Skeletal muscle tissue (tissue), 4 donors: Measurements from ENCODE around the gene FHIT. TPM values are rescaled to one million over a fixed set of nuclear protein-coding genes. Genes with fewer than 3 reads are reported as not detected.

Experiments
- H3K27ac ChIP-seq: one replicate; pipeline ENCODE4 v1.7.0; 2013; ENCODE audit warnings: mild to moderate bottlenecking, low read depth, low read length, inconsistent platforms
- H3K27me3 ChIP-seq, 3 donors: one replicate each; pipeline ENCODE4 v1.7.0; 2013; ENCODE audit warnings: low read length in 3 of 3; ENCODE audit not compliant: control insufficient read depth in 3 of 3, insufficient read depth in 3 of 3
- H3K36me3 ChIP-seq, 3 donors: one replicate each; pipeline ENCODE4 v1.7.0; 2013; ENCODE audit warnings: low read length in 3 of 3; ENCODE audit not compliant: control insufficient read depth in 3 of 3, insufficient read depth in 3 of 3
- H3K4me1 ChIP-seq, 3 donors: one replicate each; pipeline ENCODE4 v1.7.0; 2013; ENCODE audit warnings: low read length in 3 of 3, mild to moderate bottlenecking in 3 of 3; ENCODE audit not compliant: control insufficient read depth in 3 of 3, insufficient read depth in 3 of 3
- H3K4me3 ChIP-seq, 3 donors: one replicate each; pipeline ENCODE4 v1.7.0; 2013; ENCODE audit warnings: low read length in 3 of 3
- H3K9ac ChIP-seq, 3 donors: one replicate each; pipeline ENCODE4 v1.7.0; 2013; ENCODE audit warnings: low read length in 3 of 3, mild to moderate bottlenecking in 3 of 3, moderate library complexity in 2 of 3, low read depth in 1 of 3
- H3K9me3 ChIP-seq, 3 donors: one replicate each; pipeline ENCODE4 v1.7.0; 2013; ENCODE audit warnings: low read length in 3 of 3; ENCODE audit not compliant: control insufficient read depth in 3 of 3
- total RNA-seq: library from RNA; depleted of rRNA; stranded (reverse); fragments of >200 nt; gene quantifications from one replicate; pipeline ENCODE4 v1.2.3, GENCODE V29; 2014
- donor health status: Osteomylitis.

FHIT gene
- total RNA-seq, 1 donor from 2014 or later, result 4.2 TPM

DNA sequence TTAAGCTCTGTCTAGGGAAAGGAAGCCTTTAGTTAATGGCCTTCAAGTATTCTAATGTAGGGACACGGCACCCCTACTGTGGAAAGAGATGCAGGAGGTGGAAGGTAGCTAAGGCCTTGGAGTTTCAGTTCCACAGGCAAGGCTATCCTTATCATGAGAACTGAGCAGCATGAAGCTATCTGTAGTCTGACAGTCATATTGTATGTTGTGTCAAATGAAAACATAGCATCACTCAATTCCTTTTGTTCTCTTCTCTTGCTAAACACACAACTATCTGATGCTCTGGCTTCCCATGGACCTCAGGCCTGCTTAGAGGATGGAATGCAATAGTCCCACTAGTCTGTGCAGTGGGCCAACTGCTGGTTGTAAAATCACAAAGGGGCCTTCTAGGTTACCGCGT is 380.9 kb downstream of the FHIT start:
- Histone ChIP-seq H3K36me3 (no peaks in the 10 kb centered on the region), H3K27ac (no peak overlapping the region), H3K27me3 (no peaks in the 10 kb centered on the region)

DNA sequence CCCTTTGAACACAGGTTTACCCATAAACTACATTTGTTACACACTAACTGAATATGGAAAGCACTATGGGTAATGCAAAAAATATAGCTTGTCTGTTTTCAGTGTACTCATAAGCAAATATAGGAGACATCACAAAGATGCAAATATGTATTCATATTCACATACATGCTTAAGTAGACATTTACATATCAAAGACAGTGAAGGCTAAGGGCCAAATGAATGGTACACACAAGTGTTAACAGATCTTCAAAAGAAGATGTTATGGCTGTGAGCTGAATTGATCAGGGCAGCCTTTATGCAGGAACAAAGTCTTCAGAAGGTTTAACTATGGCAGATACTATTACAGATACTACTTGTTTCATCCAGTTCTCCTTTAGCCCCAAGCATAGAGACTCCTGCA is 384.1 kb downstream of the FHIT start:
- no peak overlapping the region for H3K27ac ChIP-seq
- H3K27me3 ChIP-seq, result no peaks in the 10 kb centered on the region
- no peak overlapping the region for H3K4me3 ChIP-seq
- H3K4me1 ChIP-seq, result no peaks in the 10 kb centered on the region
- H3K36me3 ChIP-seq, result no peaks in the 10 kb centered on the region
- H3K9me3 ChIP-seq, result no peaks in the 10 kb centered on the region
- H3K9ac ChIP-seq, result no peak overlapping the region

More for the DNA sequence above, 380.9 kb downstream of the FHIT start:
- H3K4me3 ChIP-seq, result no peak overlapping the region
- H3K4me1 ChIP-seq, result no peaks in the 10 kb centered on the region
- no peak overlapping the region for H3K9ac ChIP-seq
- no peaks in the 10 kb centered on the region for H3K9me3 ChIP-seq

DNA sequence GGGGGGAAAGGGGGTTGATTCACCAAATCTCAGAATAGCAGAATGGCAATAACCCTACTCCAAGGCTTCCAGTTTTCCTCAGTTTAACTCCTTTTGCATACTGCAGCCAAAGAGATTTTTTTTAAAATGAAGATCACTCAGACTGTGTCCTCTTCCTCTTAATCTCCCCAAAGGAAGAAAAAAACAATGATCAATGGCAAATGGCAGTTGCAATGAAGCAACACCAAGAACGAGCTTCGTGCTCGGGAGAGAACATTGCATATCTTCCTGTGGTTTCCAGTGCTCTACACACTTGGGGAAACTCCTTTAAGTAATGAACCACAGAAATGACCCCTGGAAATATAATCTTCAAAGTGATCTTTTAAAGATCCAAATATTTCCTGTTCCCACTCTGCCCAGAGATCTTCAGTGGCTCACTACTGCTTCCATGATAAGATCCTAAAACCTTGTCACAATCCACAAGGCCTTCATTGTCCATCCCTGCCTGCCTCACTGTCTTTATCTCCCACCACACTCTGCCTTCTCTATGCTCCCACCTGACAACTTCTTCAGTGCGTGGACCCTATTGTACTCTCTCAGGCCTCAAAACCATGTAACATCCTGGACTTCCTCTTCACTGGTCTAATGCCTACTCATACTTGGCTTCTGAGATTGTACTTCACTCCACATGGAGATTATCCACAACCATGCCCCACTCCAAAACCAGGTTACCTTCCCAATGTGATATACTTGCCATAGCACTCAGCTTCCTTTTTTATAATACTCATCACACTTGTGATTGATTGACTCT is 394.8 kb downstream of the FHIT start:
- H3K9ac ChIP-seq, result no peak overlapping the region
- H3K9me3 ChIP-seq, result peaks cover 0 to 2% (median 0%) of the 10 kb centered on the region in 3 donors
- H3K27ac ChIP-seq, result no peak overlapping the region
- no peaks in the 10 kb centered on the region for H3K4me1 ChIP-seq
- no peaks in the 10 kb centered on the region for H3K27me3 ChIP-seq
- H3K4me3 ChIP-seq, result no peak overlapping the region
- H3K36me3 ChIP-seq, result no peaks in the 10 kb centered on the region

DNA sequence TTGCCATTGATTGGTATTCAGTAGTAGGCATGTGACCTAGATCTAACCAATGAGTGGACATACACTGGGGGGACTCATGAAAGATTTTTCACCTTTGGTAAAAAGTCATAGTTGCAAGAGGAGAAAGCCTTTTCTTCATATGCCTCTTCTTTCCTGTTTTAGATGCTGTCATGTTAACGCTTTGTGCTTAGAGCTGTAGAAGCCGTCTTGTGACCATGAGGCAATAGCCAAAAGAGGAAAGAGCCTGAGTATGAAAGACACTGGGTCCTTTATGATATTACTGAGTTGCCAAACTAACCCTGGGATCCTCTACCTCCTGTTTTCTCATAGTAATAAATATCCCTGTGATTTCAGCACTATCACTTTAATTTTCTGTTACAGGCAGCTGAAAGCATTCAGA is 396.0 kb downstream of the FHIT start:
- H3K9ac ChIP-seq, result no peak overlapping the region
- no peaks in the 10 kb centered on the region for H3K27me3 ChIP-seq
- peaks cover 0 to 2% (median 0%) of the 10 kb centered on the region in 3 donors for H3K9me3 ChIP-seq
- no peak overlapping the region for H3K4me3 ChIP-seq
- H3K4me1 ChIP-seq, result no peaks in the 10 kb centered on the region
- no peak overlapping the region for H3K27ac ChIP-seq
- H3K36me3 ChIP-seq, result no peaks in the 10 kb centered on the region

DNA sequence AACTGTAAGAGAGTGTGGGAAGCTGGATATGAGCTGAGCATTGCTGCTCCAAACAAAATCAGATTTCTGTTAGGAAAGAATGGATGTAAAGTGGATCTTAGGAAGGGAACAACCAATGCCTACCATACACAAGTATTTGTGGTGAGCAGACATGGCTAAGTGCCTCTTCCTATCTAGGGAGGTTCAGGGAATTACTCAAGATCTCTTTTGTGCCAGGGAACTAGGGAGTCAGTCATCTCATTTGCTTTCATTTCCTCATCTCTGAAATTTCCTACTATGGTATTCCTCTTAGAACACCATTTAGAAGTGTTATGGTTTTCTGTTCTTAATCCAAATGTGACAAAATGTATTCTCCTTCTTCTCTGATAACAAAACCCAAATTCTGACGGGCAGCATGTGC is 396.5 kb downstream of the FHIT start:
- H3K27ac ChIP-seq, result no peak overlapping the region
- H3K4me1 ChIP-seq, result no peaks in the 10 kb centered on the region
- peaks cover 0 to 2% (median 0%) of the 10 kb centered on the region in 3 donors for H3K9me3 ChIP-seq
- no peaks in the 10 kb centered on the region for H3K27me3 ChIP-seq
- H3K36me3 ChIP-seq, result no peaks in the 10 kb centered on the region
- no peak overlapping the region for H3K4me3 ChIP-seq
- no peak overlapping the region for H3K9ac ChIP-seq

DNA sequence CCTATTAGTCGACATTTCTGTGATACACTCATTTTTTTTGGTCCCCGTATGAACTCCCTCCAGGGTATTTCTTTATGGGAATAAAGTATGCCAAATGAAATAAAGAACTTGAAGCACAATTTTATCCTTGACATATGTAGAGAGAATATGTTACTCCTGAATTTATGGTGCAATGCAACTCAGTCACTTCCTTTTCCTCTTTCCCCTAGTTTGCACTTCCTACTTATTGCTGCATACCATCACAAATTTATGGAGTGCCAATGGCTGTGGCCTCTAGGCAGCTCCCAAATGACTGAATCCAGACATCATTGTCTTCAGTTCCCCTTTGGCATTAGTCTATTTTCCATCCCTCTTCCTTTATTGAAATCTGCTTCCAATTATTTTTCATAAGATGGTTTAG is 403.5 kb downstream of the FHIT start:
- Histone ChIP-seq H3K27ac (no peak overlapping the region), H3K27me3 (no peaks in the 10 kb centered on the region), H3K9ac (no peak overlapping the region), H3K36me3 (no peaks in the 10 kb centered on the region), H3K4me3 (no peak overlapping the region), H3K4me1 (no peaks in the 10 kb centered on the region), H3K9me3 (peaks cover 0 to 2% (median 0%) of the 10 kb centered on the region in 3 donors)

DNA sequence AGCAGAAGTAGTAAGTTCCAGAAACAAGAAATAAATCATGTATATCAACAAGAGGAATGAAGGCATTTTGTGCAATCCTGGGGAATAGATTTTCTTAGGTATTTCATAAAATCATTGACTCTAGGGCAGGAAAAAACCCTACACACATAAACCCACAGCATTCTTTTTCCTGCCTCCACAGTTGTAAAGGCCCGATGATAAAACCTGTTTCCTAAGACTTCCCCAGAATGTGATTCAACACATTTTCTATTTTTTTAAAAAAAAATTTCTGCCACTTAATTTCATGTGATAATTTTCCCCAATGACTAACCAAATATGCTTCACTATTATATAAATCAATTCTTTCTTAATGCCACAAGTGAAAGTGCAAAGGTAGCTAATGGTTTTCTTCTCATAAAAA is 407.0 kb downstream of the FHIT start:
- no peak overlapping the region for H3K9ac ChIP-seq
- no peak overlapping the region for H3K4me3 ChIP-seq
- no peak overlapping the region for H3K27ac ChIP-seq
- H3K9me3 ChIP-seq, result no peaks in the 10 kb centered on the region
- H3K4me1 ChIP-seq, result no peaks in the 10 kb centered on the region
- H3K36me3 ChIP-seq, result no peaks in the 10 kb centered on the region
- no peaks in the 10 kb centered on the region for H3K27me3 ChIP-seq

DNA sequence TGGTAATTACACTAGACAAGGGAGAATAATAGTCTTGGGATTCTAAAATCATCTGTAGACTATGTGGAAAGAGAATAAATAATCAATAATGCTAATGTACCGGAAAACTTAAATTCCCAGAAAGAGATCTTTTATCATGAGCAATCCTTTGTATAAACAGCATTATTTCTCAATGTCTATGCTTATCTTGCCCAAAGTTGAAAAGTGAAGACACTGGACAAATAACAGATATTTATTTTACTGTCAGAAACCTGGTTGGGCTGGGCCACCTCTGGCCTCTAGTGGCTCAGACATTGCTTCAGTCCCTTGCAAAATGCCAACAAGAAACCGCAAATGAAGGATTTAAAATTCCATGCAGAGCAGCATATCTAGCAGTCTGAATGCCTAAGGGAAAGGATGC is 409.9 kb downstream of the FHIT start:
- Histone ChIP-seq H3K36me3 (no peaks in the 10 kb centered on the region), H3K4me3 (no peak overlapping the region), H3K27me3 (no peaks in the 10 kb centered on the region)

DNA sequence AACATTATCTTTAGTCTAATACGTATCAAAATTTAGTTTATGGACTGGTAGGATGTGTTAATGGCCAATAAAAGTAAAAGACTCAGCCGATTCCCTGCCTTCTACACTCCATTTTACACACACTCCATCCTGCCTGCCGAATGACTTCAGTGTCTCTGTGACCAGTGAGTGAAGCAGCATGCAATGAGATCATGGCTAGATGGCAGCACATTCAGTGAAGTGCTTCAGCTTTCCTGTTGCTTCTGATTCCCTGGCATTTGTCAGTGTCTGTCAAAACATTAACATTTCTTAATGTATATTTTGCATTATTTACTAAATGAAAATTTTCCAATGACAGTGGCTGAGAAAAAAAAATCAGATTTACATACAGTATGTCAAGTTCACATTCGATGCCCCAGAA is 412.0 kb downstream of the FHIT start:
- Histone ChIP-seq H3K4me1 (no peaks in the 10 kb centered on the region), H3K36me3 (no peaks in the 10 kb centered on the region), H3K27me3 (no peaks in the 10 kb centered on the region)

More for the DNA sequence above, 409.9 kb downstream of the FHIT start:
- Histone ChIP-seq H3K4me1 (no peaks in the 10 kb centered on the region), H3K27ac (no peak overlapping the region), H3K9ac (no peak overlapping the region), H3K9me3 (no peaks in the 10 kb centered on the region)

DNA sequence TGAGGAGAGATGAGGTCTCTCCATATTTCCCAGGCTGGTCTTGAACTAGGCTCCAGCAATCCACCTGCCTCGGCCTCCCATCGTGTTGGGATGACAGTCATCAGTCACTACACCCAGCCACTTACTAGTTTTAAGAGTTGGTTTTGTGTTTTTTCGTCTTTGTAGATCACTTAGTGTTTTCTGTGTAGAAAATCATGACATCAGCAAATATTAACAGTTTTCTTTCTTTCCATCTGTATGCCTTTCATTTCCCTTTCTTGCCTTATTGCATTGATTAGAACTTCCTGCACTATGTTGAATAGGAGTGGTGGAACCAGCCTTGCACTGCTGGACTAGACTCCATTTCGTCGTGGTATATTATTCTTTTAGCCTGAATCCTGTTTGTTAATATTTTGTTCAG is 415.5 kb downstream of the FHIT start:
- Histone ChIP-seq H3K27ac (no peak overlapping the region), H3K27me3 (no peaks in the 10 kb centered on the region), H3K36me3 (no peaks in the 10 kb centered on the region), H3K4me1 (no peaks in the 10 kb centered on the region), H3K9ac (no peak overlapping the region), H3K4me3 (no peak overlapping the region), H3K9me3 (no peaks in the 10 kb centered on the region)

More for the DNA sequence above, 412.0 kb downstream of the FHIT start:
- Histone ChIP-seq H3K27ac (no peak overlapping the region), H3K4me3 (no peak overlapping the region), H3K9me3 (no peaks in the 10 kb centered on the region), H3K9ac (no peak overlapping the region)
